Activated CD8-positive, alpha-beta T cell treated with anti-CD3 and anti-CD28 coated beads, Interleukin-2, amount 10 ng/mL, durations not matched to agents 7 days and 5 days (primary cell): ENCODE measurements around the gene STARD5. TPM values are rescaled to one million over a fixed set of nuclear protein-coding genes. Genes with fewer than 3 reads are reported as not detected.

Experiments
- ATAC-seq: fragments of 150-1000 bp; cut with Tn5 transposase; one replicate; pipeline ENCODE4 v1.10.0; 2021; ENCODE audit warnings: moderate library complexity
- CTCF ChIA-PET: fragments of 350-600 bp; sonication (Branson Sonifier 250); formaldehyde crosslinking; loops from one replicate; lab custom pipeline; 2021; ENCODE audit warnings: antibody characterized with exemption; lab: Charles Lee
- POLR2A ChIA-PET: fragments of 350-600 bp; sonication (Branson Sonifier 250); formaldehyde crosslinking; loops from one replicate; lab custom pipeline; 2021; ENCODE audit warnings: antibody characterized with exemption; lab: Charles Lee
- DNase-seq: peaks from one replicate; pipeline ENCODE4 v3.0.0-alpha.2; 2020
- H3K27ac Mint-ChIP-seq: one replicate; pipeline ENCODE4 v1.8.0; 2021; ENCODE audit warnings: mild to moderate bottlenecking, mixed read lengths
- H3K27me3 Mint-ChIP-seq: one replicate; pipeline ENCODE4 v1.8.0; 2021; ENCODE audit warnings: low read depth, mixed read lengths
- H3K36me3 Mint-ChIP-seq: one replicate; pipeline ENCODE4 v1.8.0; 2021; ENCODE audit warnings: low read depth, mixed read lengths
- H3K4me1 Mint-ChIP-seq: one replicate; pipeline ENCODE4 v1.8.0; 2021; ENCODE audit warnings: low read depth, mixed read lengths
- H3K4me3 Mint-ChIP-seq: one replicate; pipeline ENCODE4 v1.8.0; 2021; ENCODE audit warnings: mild to moderate bottlenecking, mixed read lengths
- H3K9me3 Mint-ChIP-seq: one replicate; pipeline ENCODE4 v1.8.0; 2022; ENCODE audit warnings: mixed read lengths; ENCODE audit not compliant: insufficient read depth
- total RNA-seq, 2 experiments: library from RNA; stranded (reverse); gene quantifications; one replicate each; pipeline ENCODE4 v1.2.3, GENCODE V29; 2021

STARD5 gene
- total RNA-seq, 2 experiments from 2014 or later, result 4.9 to 5.3 TPM

GRCh38 chr15:81265256-81265943, 58.5 kb downstream of the STARD5 start:
- CTCF ChIA-PET, result interaction anchor here (0.6 to 11.4 kb wide), 113 partner anchors 9 to 1274 kb away, joined by 3 to 430 read pairs (median 8); partner anchors contain the start of genes ABHD17C, CFAP161, RPS17 and STARD5
- Mint-ChIP-seq H3K4me3 (peak overlapping the region; percentile 49), H3K36me3 (no peaks in the 10 kb centered on the region), H3K27me3 (no peaks in the 10 kb centered on the region), H3K4me1 (peaks cover 52% of the 10 kb centered on the region), H3K27ac (no peak overlapping the region), H3K9me3 (no peaks in the 10 kb centered on the region)
- POLR2A ChIA-PET, result interaction anchor here (0.7 to 1.2 kb wide), 4 partner anchors 27 to 109 kb away, joined by 3 to 4 read pairs (median 4); no protein-coding TSS in a partner anchor
- ATAC-seq, result no peak
- DNase-seq, result peak; percentile 21

- Mint-ChIP-seq H3K27me3 (no peaks in the 10 kb centered on the region), H3K27ac (no peak overlapping the region), H3K36me3 (no peaks in the 10 kb centered on the region), H3K4me3 (no peak overlapping the region), H3K9me3 (no peaks in the 10 kb centered on the region), H3K4me1 (peaks cover 43% of the 10 kb centered on the region)
- DNase-seq (no peak), ATAC-seq (no peak)
- ChIA-PET POLR2A (no interaction called here), CTCF (interaction anchor here (3.0 to 11.4 kb wide), 4 partner anchors 9 to 158 kb away, joined by 51 to 430 read pairs (median 200); no protein-coding TSS in a partner anchor)
These were observed 59.7 kb downstream of the STARD5 start for GRCh38 chr15:81264072-81264857.

GRCh38 chr15:81263477-81263876, 60.5 kb downstream of the STARD5 start:
- Mint-ChIP-seq H3K27me3 (no peaks in the 10 kb centered on the region), H3K4me1 (peaks cover 35% of the 10 kb centered on the region), H3K4me3 (no peak overlapping the region), H3K9me3 (no peaks in the 10 kb centered on the region), H3K36me3 (no peaks in the 10 kb centered on the region), H3K27ac (no peak overlapping the region)
- ChIA-PET CTCF (interaction anchor here (0.7 to 11.4 kb wide), 7 partner anchors 9 to 157 kb away, joined by 3 to 430 read pairs (median 3); no protein-coding TSS in a partner anchor), POLR2A (no interaction called here)
- no peak for ATAC-seq
- DNase-seq, result peak; percentile 17

- Mint-ChIP-seq H3K4me3 (no peak overlapping the region), H3K27ac (no peak overlapping the region), H3K4me1 (peaks cover 13% of the 10 kb centered on the region), H3K36me3 (no peaks in the 10 kb centered on the region), H3K9me3 (no peaks in the 10 kb centered on the region), H3K27me3 (no peaks in the 10 kb centered on the region)
- ChIA-PET CTCF (interaction anchor here (1.1 to 11.4 kb wide), 2 partner anchors 102 to 213 kb away, joined by 3 to 430 read pairs; no protein-coding TSS in a partner anchor), POLR2A (no interaction called here)
- ATAC-seq, result no peak
- no peak for DNase-seq
These were observed 62.6 kb downstream of the STARD5 start for GRCh38 chr15:81261172-81261811.

- ChIA-PET POLR2A (no interaction called here), CTCF (interaction anchor here (1.0 to 11.4 kb wide), 5 partner anchors 100 to 290 kb away, joined by 3 to 430 read pairs (median 3); no protein-coding TSS in a partner anchor)
- no peaks in the 10 kb centered on the region for H3K27me3 Mint-ChIP-seq
- no peaks in the 10 kb centered on the region for H3K4me1 Mint-ChIP-seq
- DNase-seq (no peak), ATAC-seq (no peak)
- H3K27ac Mint-ChIP-seq, result no peak overlapping the region
- H3K9me3 Mint-ChIP-seq, result no peaks in the 10 kb centered on the region
- no peak overlapping the region for H3K4me3 Mint-ChIP-seq
- no peaks in the 10 kb centered on the region for H3K36me3 Mint-ChIP-seq
These were observed 64.1 kb downstream of the STARD5 start for GRCh38 chr15:81259760-81260298.

Other genes with a start within 250 kb of the STARD5 start
- gene CFAP161, start 189.9 kb downstream of the STARD5 start, total RNA-seq, result not detected
- gene IL16, start 127.3 kb downstream of the STARD5 start, total RNA-seq, result 100 to 1,000 TPM; 240 to 243 TPM
- gene TMC3, start 50.1 kb upstream of the STARD5 start, total RNA-seq, result not detected